GM19467 (cell line): ENCODE data around the gene FAM53C.
"Not testable (repeated sequence)": the region's sequence is repeated elsewhere in the genome, so short reads cannot be mapped to it uniquely, and the experiment has no call there.

ENCODE experiments used
- ATAC-seq: cut with Tn5 transposase; IDR thresholded peaks from one replicate; pipeline ENCODE4 v1.9.1; 2021; ENCODE audit warnings: mild to moderate bottlenecking, moderate library complexity; ENCODE audit not compliant: unreplicated experiment

Gene FAM53C

GRCh38 chr5:138389332-138389731 is 51.3 kb downstream of the FAM53C start:
- ATAC-seq: no peak

GRCh38 chr5:138389911-138390310 is 51.8 kb downstream of the FAM53C start:
- not testable (repeated sequence) for ATAC-seq

GRCh38 chr5:138391859-138392386 is 53.9 kb downstream of the FAM53C start:
- no peak for ATAC-seq
